HCT116 (cell line): Measurements from ENCODE around the gene HSPB1. TPM values are rescaled to one million over a fixed set of nuclear protein-coding genes. Genes with fewer than 3 reads are reported as not detected.

Experiments used
- ATAC-seq: fragments of 200-7000 bp; cut with Tn5 transposase; 2 replicates; pipeline ENCODE4 v1.9.1; 2020; ENCODE audit warnings: mild to moderate bottlenecking, moderate library complexity
- BruUV-seq: library from RNA; stranded (reverse); fragments of 400-500 nt; replicated peaks from 2 replicates; lab custom pipeline; 2021; lab: Mats Ljungman, UMichigan
- CTCF ChIA-PET: fragments of 300-600 bp; sonication (Branson Sonifier 250); formaldehyde crosslinking; loops from one replicate; lab custom pipeline; 2021; ENCODE audit warnings: antibody characterized with exemption; lab: Charles Lee
- POLR2A ChIA-PET: fragments of 300-600, 350-600 bp; sonication (Branson Sonifier 250); formaldehyde crosslinking; loops from one replicate; lab custom pipeline; 2021; ENCODE audit warnings: antibody characterized with exemption; lab: Charles Lee
- RAD21 ChIA-PET, 2 experiments: fragments of 300-600 bp; sonication (Branson Sonifier 250); formaldehyde crosslinking; loops; one replicate each; lab custom pipeline; 2023; ENCODE audit warnings: low total read pairs in 2 of 2; ENCODE audit not compliant: uncharacterized antibody in 2 of 2, unreplicated experiment in 2 of 2, low non-redundant PET in 1 of 2; lab: Charles Lee
- DNase-seq: peaks from one replicate; pipeline ENCODE4 v3.0.0-alpha.2; 2010; ENCODE audit warnings: low read depth, low spot score
- H2AFZ ChIP-seq: fragments of 200-600 bp; shearing (Covaris generic), sonication (generic); 2 replicates; pipeline ENCODE4 v1.6.1; 2017; ENCODE audit warnings: low read depth, mixed run types, mixed read lengths, antibody characterized with exemption, low read length; ENCODE audit not compliant: poor library complexity, severe bottlenecking
- H3K27ac ChIP-seq: 2 replicates; pipeline ENCODE4 v1.5.1; 2012; ENCODE audit warnings: low read depth, low read length
- H3K27me3 ChIP-seq: fragments of 200-600 bp; sonication (generic); 2 replicates; pipeline ENCODE4 v1.6.1; 2016; ENCODE audit warnings: mixed run types, low read length, mixed read lengths; ENCODE audit not compliant: insufficient read depth
- H3K36me3 ChIP-seq, 2 experiments: fragments of 200-500 bp in 1 of 2; fragments of 200-600 bp in 1 of 2; sonication (Bioruptor generic) in 1 of 2; sonication (generic) in 1 of 2; 2 replicates each; pipeline versions ENCODE4 v1.5.1 to v1.6.1; 2014 to 2016; ENCODE audit warnings: low read length in 2 of 2, inconsistent platforms in 1 of 2, mixed read lengths in 1 of 2, mixed run types in 1 of 2; ENCODE audit not compliant: insufficient read depth in 2 of 2, control insufficient read depth in 1 of 2
- H3K4me1 ChIP-seq, 2 experiments: fragments of 200-600 bp in 1 of 2; sonication (generic) in 1 of 2; 2 replicates each; pipeline versions ENCODE4 v1.5.1 to v1.6.1; 2012 to 2017; ENCODE audit warnings: low read length in 2 of 2, inconsistent platforms in 1 of 2, mild to moderate bottlenecking in 1 of 2, mixed read lengths in 1 of 2, mixed run types in 1 of 2, moderate library complexity in 1 of 2; ENCODE audit not compliant: insufficient read depth in 2 of 2, control insufficient read depth in 1 of 2
- H3K4me2 ChIP-seq: fragments of 200-600 bp; sonication (generic); 2 replicates; pipeline ENCODE4 v1.6.1; 2017; ENCODE audit warnings: mixed run types, low read length, mixed read lengths
- H3K4me3 ChIP-seq, 2 experiments: fragments of 200-600 bp in 1 of 2; sonication (generic) in 1 of 2; replicated peaks in 1 of 2; 2 replicates each; pipeline ENCODE4 v1.5.1; 2011 to 2016; ENCODE audit warnings: low read length in 2 of 2, control low read depth in 1 of 2, low read depth in 1 of 2, mild to moderate bottlenecking in 1 of 2, mixed read lengths in 1 of 2, mixed run types in 1 of 2
- H3K79me2 ChIP-seq: fragments of 200-600 bp; sonication (generic); 2 replicates; pipeline ENCODE4 v1.6.1; 2017; ENCODE audit warnings: mild to moderate bottlenecking, mixed run types, low read length, moderate library complexity, mixed read lengths; ENCODE audit not compliant: insufficient read depth
- H3K9ac ChIP-seq: fragments of 200-600 bp; sonication (generic); 2 replicates; pipeline ENCODE4 v1.6.1; 2016; ENCODE audit warnings: low read length, mixed read lengths
- H3K9me2 ChIP-seq: fragments of 200-600 bp; sonication (generic), shearing (Covaris generic); 2 replicates; pipeline ENCODE4 v1.6.1; 2017; ENCODE audit warnings: mixed run types, mild to moderate bottlenecking, moderate library complexity; ENCODE audit not compliant: insufficient read depth
- H3K9me3 ChIP-seq, 2 experiments: fragments of 200-500 bp in 1 of 2; fragments of 200-600 bp in 1 of 2; sonication (Bioruptor generic) in 1 of 2; sonication (generic) in 1 of 2; 2 replicates each; pipeline ENCODE4 v1.6.1; 2014 to 2017; ENCODE audit warnings: low read length in 2 of 2, mixed read lengths in 2 of 2, inconsistent platforms in 1 of 2, low read depth in 1 of 2, mild to moderate bottlenecking in 1 of 2, mixed run types in 1 of 2, moderate library complexity in 1 of 2; ENCODE audit not compliant: control insufficient read depth in 1 of 2, insufficient read depth in 1 of 2
- H4K20me1 ChIP-seq: fragments of 200-600 bp; sonication (generic), shearing (Covaris generic); 2 replicates; pipeline ENCODE4 v1.6.1; 2017; ENCODE audit warnings: mixed run types, mild to moderate bottlenecking, moderate library complexity; ENCODE audit not compliant: insufficient read depth
- CBX3 ChIP-seq: IDR thresholded peaks from 2 replicates; pipeline ENCODE4 v1.6.1; 2012; ENCODE audit warnings: low read depth
- CTCF ChIP-seq, 3 experiments: fragments of 200-600 bp in 1 of 3; sonication (generic) in 1 of 3; IDR thresholded peaks in 2 of 3; conservative IDR thresholded peaks in 1 of 3; 2 replicates each; pipeline ENCODE4 v1.5.1; 2012 to 2017; ENCODE audit warnings: low read depth in 2 of 3, low read length in 2 of 3, antibody characterized with exemption in 1 of 3, borderline replicate concordance in 1 of 3, control low read depth in 1 of 3, mild to moderate bottlenecking in 1 of 3, mixed read lengths in 1 of 3, mixed run types in 1 of 3, moderate library complexity in 1 of 3; ENCODE audit not compliant: insufficient read depth in 1 of 3
- EZH2phosphoT487 ChIP-seq: fragments of 200-600 bp; IDR thresholded peaks from 2 replicates; pipeline ENCODE4 v1.6.1; 2018; ENCODE audit warnings: antibody characterized with exemption, borderline replicate concordance
- FOSL1 ChIP-seq: IDR thresholded peaks from 2 replicates; pipeline ENCODE4 v1.6.1; 2012; ENCODE audit warnings: low read depth
- MAX ChIP-seq: IDR thresholded peaks from 2 replicates; pipeline ENCODE4 v1.6.1; 2012
- POLR2A ChIP-seq: IDR thresholded peaks from 2 replicates; pipeline ENCODE4 v1.7.0; 2011; ENCODE audit warnings: borderline replicate concordance; ENCODE audit not compliant: insufficient read depth, insufficient read length; ENCODE audit errors: extremely low read depth
- YY1 ChIP-seq: IDR thresholded peaks from 2 replicates; pipeline ENCODE4 v1.6.1; 2011; ENCODE audit warnings: low read length, low read depth, moderate library complexity, mild to moderate bottlenecking; ENCODE audit not compliant: insufficient replicate concordance; ENCODE audit errors: extremely low read depth
- ZBTB33 ChIP-seq: IDR thresholded peaks from 2 replicates; pipeline ENCODE4 v1.6.1; 2011; ENCODE audit warnings: mild to moderate bottlenecking, low read length, moderate library complexity; ENCODE audit not compliant: insufficient replicate concordance; ENCODE audit errors: extremely low read depth
- intact Hi-C: fragments of 100-400 bp; cut with micrococcal nuclease; formaldehyde crosslinking; loops from 2 replicates; pipeline ENCODE4 v1.10.0; 2022
- total RNA-seq: library from RNA; stranded (reverse); gene quantifications from one replicate; pipeline ENCODE4 v1.2.1, GENCODE V29; 2021; ENCODE audit not compliant: unreplicated experiment

Gene HSPB1
- total RNA-seq, 1 experiment from 2014 or later = 524 TPM

- no peaks in the 10 kb centered on the region for H3K9me3 ChIP-seq
- no peak overlapping the region for H3K4me2 ChIP-seq
- H4K20me1 ChIP-seq = no peaks in the 10 kb centered on the region
- no peaks in the 10 kb centered on the region for H3K79me2 ChIP-seq
- no peak overlapping the region for H3K4me3 ChIP-seq
- no TSS peak for BruUV-seq
- TF ChIP-seq POLR2A (no peak), YY1 (no peak), MAX (no peak), ZBTB33 (no peak), CBX3 (no peak), CTCF (IDR thresholded peaks at IDR 0.05 in 2 of 3, conservative IDR thresholded peaks at IDR 0.05 in 1 of 3; ENCODE audit: borderline replicate concordance in 1 of 3, insufficient read depth in 1 of 3, low read depth in 2 of 3, low read length in 2 of 3) (no peak), FOSL1 (no peak), EZH2phosphoT487 (no peak)
- TF ChIP-seq, all 23 proteins: peak for 0
- DNase-seq (no peak), ATAC-seq (no peak)
- Histone ChIP-seq H3K27ac (no peak overlapping the region), H3K9me2 (no peaks in the 10 kb centered on the region), H3K9ac (no peak overlapping the region), H2AFZ (no peak overlapping the region), H3K27me3 (no peaks in the 10 kb centered on the region), H3K36me3 (no peaks in the 10 kb centered on the region), H3K4me1 (peaks cover 4 to 19% of the 10 kb centered on the region in 2 experiments; a peak in 3 of 4 replicates)
- ChIA-PET POLR2A (interaction anchor here (0.7 kb wide), 1 partner anchor 32 kb away, joined by 3 read pairs; no protein-coding TSS in a partner anchor), RAD21 (interaction anchor here in 1 of 2 experiments (0.8 kb wide), 1 partner anchor 82 kb away, joined by 3 read pairs; no protein-coding TSS in a partner anchor), CTCF (no interaction called here)
- intact Hi-C loops = no loop called here
These were observed 43.1 kb upstream of the HSPB1 start for GRCh38 chr7:76259124-76260093.
